IMR-90 (cell line): ENCODE data around the gene SLC13A1. TPM values are rescaled to one million over a fixed set of nuclear protein-coding genes. Genes with fewer than 3 reads are reported as not detected.
A peak's percentile ranks its signal among the peaks of the same experiment; 100 is the strongest.

Experiments
- ATAC-seq: fragments of 200-7000 bp; cut with Tn5 transposase; 2 replicates; pipeline ENCODE4 v1.9.1; 2020; ENCODE audit warnings: low read depth, mild to moderate bottlenecking, moderate library complexity
- Bru-seq: library from RNA; stranded (reverse); fragments of 400-500 nt; gene quantifications from one replicate; lab custom pipeline; 2021; lab: Mats Ljungman, UMichigan
- BruChase-seq, 2 experiments: library from RNA; stranded (reverse); fragments of 400-500 nt; gene quantifications; one replicate each; lab custom pipeline; 2021; lab: Mats Ljungman, UMichigan
- BruUV-seq: library from RNA; stranded (reverse); fragments of 400-500 nt; replicated peaks from 2 replicates; lab custom pipeline; 2021; lab: Mats Ljungman, UMichigan
- CTCF ChIA-PET: fragments of 300-600 bp; formaldehyde crosslinking; extraction: SDS; loops from one replicate; lab custom pipeline; 2021; ENCODE audit warnings: antibody characterized with exemption; lab: Yijun Ruan, JAX
- POLR2A ChIA-PET: fragments of 300-600 bp; sonication (Branson Sonifier 250); formaldehyde crosslinking; loops from one replicate; lab custom pipeline; 2022; ENCODE audit warnings: antibody characterized with exemption; ENCODE audit not compliant: unreplicated experiment; lab: Charles Lee
- DNase-seq: peaks from one replicate; pipeline ENCODE4 v3.0.0; 2013
- H2AFZ ChIP-seq: replicated peaks from 2 replicates; pipeline ENCODE3; 2013; ENCODE audit warnings: low read length, mild to moderate bottlenecking; ENCODE audit not compliant: poor library complexity
- H2AK5ac ChIP-seq: 2 replicates; pipeline ENCODE4 v1.6.1; 2013; ENCODE audit warnings: low read depth, low read length, inconsistent platforms
- H2AK9ac ChIP-seq: replicated peaks from 2 replicates; pipeline ENCODE3; 2013; ENCODE audit warnings: mild to moderate bottlenecking, low read depth, low read length, moderate library complexity; ENCODE audit not compliant: poor library complexity
- H2BK120ac ChIP-seq: 2 replicates; pipeline ENCODE4 v1.6.1; 2013; ENCODE audit warnings: low read depth, low read length, inconsistent platforms
- H2BK15ac ChIP-seq: 3 replicates; pipeline ENCODE4 v1.6.1; 2013; ENCODE audit warnings: low read depth, low read length, inconsistent platforms
- H2BK20ac ChIP-seq: 2 replicates; pipeline ENCODE4 v1.6.1; 2013; ENCODE audit warnings: low read depth, mild to moderate bottlenecking, inconsistent platforms, low read length, moderate library complexity
- H2BK5ac ChIP-seq: 2 replicates; pipeline ENCODE4 v1.6.1; 2013; ENCODE audit warnings: mild to moderate bottlenecking, low read depth, low read length, inconsistent platforms; ENCODE audit not compliant: poor library complexity, severe bottlenecking
- H3K14ac ChIP-seq: replicated peaks from 2 replicates; pipeline ENCODE4 v1.6.1; 2013; ENCODE audit warnings: low read depth, low read length, inconsistent platforms
- H3K18ac ChIP-seq: 2 replicates; pipeline ENCODE4 v1.6.1; 2013; ENCODE audit warnings: low read depth, low read length, control low read depth
- H3K23ac ChIP-seq: 2 replicates; pipeline ENCODE4 v1.6.1; 2013; ENCODE audit warnings: low read depth, low read length, inconsistent platforms
- H3K27ac ChIP-seq: 2 replicates; pipeline ENCODE4 v1.5.1; 2013; ENCODE audit warnings: mild to moderate bottlenecking, control low read depth, low read length; ENCODE audit not compliant: insufficient read depth
- H3K27me3 ChIP-seq: 2 replicates; pipeline ENCODE4 v1.6.1; 2013; ENCODE audit warnings: low read length; ENCODE audit not compliant: control insufficient read depth, insufficient read depth
- H3K36me3 ChIP-seq: 2 replicates; pipeline ENCODE4 v1.6.1; 2013; ENCODE audit warnings: low read length, mixed read lengths; ENCODE audit not compliant: control insufficient read depth, insufficient read depth
- H3K4ac ChIP-seq: 2 replicates; pipeline ENCODE4 v1.6.1; 2013; ENCODE audit warnings: low read depth, low read length, inconsistent platforms
- H3K4me1 ChIP-seq: 2 replicates; pipeline ENCODE4 v1.6.1; 2013; ENCODE audit warnings: low read length, mixed read lengths; ENCODE audit not compliant: control insufficient read depth, insufficient read depth
- H3K4me2 ChIP-seq: 2 replicates; pipeline ENCODE4 v1.6.1; 2013; ENCODE audit warnings: low read depth, mild to moderate bottlenecking, control low read depth, low read length, moderate library complexity
- H3K4me3 ChIP-seq: 2 replicates; pipeline ENCODE4 v1.5.1; 2013; ENCODE audit warnings: low read depth, mild to moderate bottlenecking, control low read depth, low read length, moderate library complexity; ENCODE audit not compliant: insufficient read depth
- H3K56ac ChIP-seq: 2 replicates; pipeline ENCODE4 v1.6.1; 2013; ENCODE audit warnings: low read length, inconsistent platforms; ENCODE audit not compliant: insufficient read depth; ENCODE audit errors: extremely low read depth
- H3K79me1 ChIP-seq, 2 experiments: 2 replicates each; pipeline ENCODE4 v1.6.1; 2013; ENCODE audit warnings: low read length in 2 of 2, inconsistent platforms in 1 of 2, low read depth in 1 of 2
- H3K9ac ChIP-seq: 2 replicates; pipeline ENCODE4 v1.6.1; 2013; ENCODE audit warnings: low read depth, low read length, control low read depth
- H3K9me1 ChIP-seq: 2 replicates; pipeline ENCODE4 v1.6.1; 2013; ENCODE audit warnings: low read length, inconsistent platforms; ENCODE audit not compliant: insufficient read depth
- H3K9me3 ChIP-seq: 2 replicates; pipeline ENCODE4 v1.6.1; 2013; ENCODE audit warnings: low read length; ENCODE audit not compliant: control insufficient read depth, insufficient read depth
- H4K20me1 ChIP-seq: 2 replicates; pipeline ENCODE4 v1.6.1; 2013; ENCODE audit warnings: low read length, inconsistent platforms; ENCODE audit not compliant: insufficient read depth
- H4K5ac ChIP-seq: 2 replicates; pipeline ENCODE4 v1.6.1; 2013; ENCODE audit warnings: mild to moderate bottlenecking, low read depth, low read length, control low read depth
- H4K8ac ChIP-seq, 2 experiments: 2 replicates each; pipeline ENCODE4 v1.6.1; 2013; ENCODE audit warnings: low read depth in 2 of 2, low read length in 2 of 2, control low read depth in 1 of 2, inconsistent platforms in 1 of 2
- H4K91ac ChIP-seq: 2 replicates; pipeline ENCODE4 v1.6.1; 2013; ENCODE audit warnings: low read depth, low read length, inconsistent platforms; ENCODE audit not compliant: insufficient read depth
- FOS ChIP-seq: fragments of 150-350 bp; IDR thresholded peaks from 2 replicates; pipeline ENCODE4 v1.6.1; 2016; ENCODE audit warnings: low read depth, low read length
- POLR2A ChIP-seq: IDR thresholded peaks from 2 replicates; pipeline ENCODE4 v1.6.1; 2012; ENCODE audit warnings: mild to moderate bottlenecking, low read depth, low read length
- RAD21 ChIP-seq: IDR thresholded peaks from 2 replicates; pipeline ENCODE4 v1.6.1; 2012; ENCODE audit warnings: low read length, improper control_type of control experiment
- RFX5 ChIP-seq: IDR thresholded peaks from 2 replicates; pipeline ENCODE4 v1.8.0; 2012; ENCODE audit warnings: low read depth, mild to moderate bottlenecking, low read length, moderate library complexity
- WGBS, 2 experiments: methylation state at CpG; one replicate each; pipeline versions ENCODE4 v1.1.5 to v1.1.7; 2013; ENCODE audit warnings: missing lambda C conversion rate in 2 of 2; ENCODE audit not compliant: insufficient read length in 1 of 2; ENCODE audit errors: extremely low coverage in 2 of 2; 5-methylcytosine and 5-hydroxymethylcytosine counted together
- dilution Hi-C: fragments of 300-500 bp; cut with HindIII; formaldehyde crosslinking; loops from one replicate; pipeline ENCODE4 v1.14.3; 2018; ENCODE audit warnings: low sequenced_read_pairs; ENCODE audit not compliant: unreplicated experiment
- in situ Hi-C: fragments of 300-500 bp; cut with MboI; formaldehyde crosslinking; loops from 3 replicates; pipeline ENCODE4 v1.14.3; 2019; ENCODE audit warnings: low sequenced_read_pairs, inconsistent platforms, mixed read lengths
- intact Hi-C: fragments of 100-400 bp; cut with micrococcal nuclease; formaldehyde crosslinking; loops from 2 replicates; pipeline ENCODE4 v1.10.0; 2022
- long read RNA-seq: library from polyadenylated mRNA; unstranded; transcript quantifications from one replicate; pipeline ENCODE4 v2.0.0, GENCODE V29; 2021; ENCODE audit not compliant: unreplicated experiment
- polyA plus RNA-seq, 3 experiments: library from polyadenylated mRNA; depleted of rRNA; stranded (reverse); fragments of >200 nt; gene quantifications; 2 replicates each; pipeline ENCODE4 v1.2.3, GENCODE V29; 2012; ENCODE audit warnings: low replicate concordance in 1 of 3
- total RNA-seq: library from RNA; depleted of rRNA; stranded (reverse); fragments of >200 nt; gene quantifications from 2 replicates; pipeline ENCODE4 v1.2.3, GENCODE V29; 2012; rRNA removed
- TF ChIP-seq, protein P1 (sequence below): fragments of 150-350 bp; IDR thresholded peaks from 2 replicates; pipeline ENCODE4 v1.6.1; 2016; ENCODE audit warnings: low read depth, mild to moderate bottlenecking, low read length, moderate library complexity, borderline replicate concordance

The SLC13A1 gene, protein sequence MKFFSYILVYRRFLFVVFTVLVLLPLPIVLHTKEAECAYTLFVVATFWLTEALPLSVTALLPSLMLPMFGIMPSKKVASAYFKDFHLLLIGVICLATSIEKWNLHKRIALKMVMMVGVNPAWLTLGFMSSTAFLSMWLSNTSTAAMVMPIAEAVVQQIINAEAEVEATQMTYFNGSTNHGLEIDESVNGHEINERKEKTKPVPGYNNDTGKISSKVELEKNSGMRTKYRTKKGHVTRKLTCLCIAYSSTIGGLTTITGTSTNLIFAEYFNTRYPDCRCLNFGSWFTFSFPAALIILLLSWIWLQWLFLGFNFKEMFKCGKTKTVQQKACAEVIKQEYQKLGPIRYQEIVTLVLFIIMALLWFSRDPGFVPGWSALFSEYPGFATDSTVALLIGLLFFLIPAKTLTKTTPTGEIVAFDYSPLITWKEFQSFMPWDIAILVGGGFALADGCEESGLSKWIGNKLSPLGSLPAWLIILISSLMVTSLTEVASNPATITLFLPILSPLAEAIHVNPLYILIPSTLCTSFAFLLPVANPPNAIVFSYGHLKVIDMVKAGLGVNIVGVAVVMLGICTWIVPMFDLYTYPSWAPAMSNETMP
- not detected in 2 replicates for total RNA-seq
- not detected in 2 replicates for polyA plus RNA-seq (2012; rRNA removed)
- not detected in 2 replicates for polyA plus RNA-seq (2012; cell fraction: cytosol; rRNA removed)
- polyA plus RNA-seq (2012; cell fraction: nucleus; rRNA removed; ENCODE audit: low replicate concordance): not detected in 2 replicates
- Bru-seq, nascent RNA: not detected
- percentile 1 among the genes with signal in this experiment for BruChase-seq, experiment 1, labeled RNA remaining after a 6-hour chase
- not detected for BruChase-seq, experiment 2, labeled RNA remaining after a 2-hour chase
- long read RNA-seq: 0 reads

GRCh38 chr7:123199883-123200282, at the start of gene SLC13A1:
Gene SLC13A1, minus strand, starts transcription at chr7:123199969. Its CDS starts 23 bp downstream, at chr7:123199946.
- no peak within 1 kb of the TSS for H2BK15ac ChIP-seq
- H4K5ac ChIP-seq: no peak within 1 kb of the TSS
- H3K4me1 ChIP-seq: no peaks in the 10 kb centered on the region
- no peak within 1 kb of the TSS for H2AK5ac ChIP-seq
- H3K27ac ChIP-seq: no peak within 1 kb of the TSS
- H3K79me1 ChIP-seq: no peaks in the 10 kb centered on the region
- dilution Hi-C loops: no loop called here
- no TSS peak for BruUV-seq
- no peak within 1 kb of the TSS for H3K9ac ChIP-seq
- no peak within 1 kb of the TSS for H2BK20ac ChIP-seq
- H2BK120ac ChIP-seq: no peak within 1 kb of the TSS
- no peak for DNase-seq
- no peak within 1 kb of the TSS for H2AFZ ChIP-seq
- TF ChIP-seq RAD21: no peak
- no peak for TF ChIP-seq RFX5
- no peak for TF ChIP-seq POLR2A
- TF ChIP-seq FOS: no peak
- TF ChIP-seq, protein P1, sequence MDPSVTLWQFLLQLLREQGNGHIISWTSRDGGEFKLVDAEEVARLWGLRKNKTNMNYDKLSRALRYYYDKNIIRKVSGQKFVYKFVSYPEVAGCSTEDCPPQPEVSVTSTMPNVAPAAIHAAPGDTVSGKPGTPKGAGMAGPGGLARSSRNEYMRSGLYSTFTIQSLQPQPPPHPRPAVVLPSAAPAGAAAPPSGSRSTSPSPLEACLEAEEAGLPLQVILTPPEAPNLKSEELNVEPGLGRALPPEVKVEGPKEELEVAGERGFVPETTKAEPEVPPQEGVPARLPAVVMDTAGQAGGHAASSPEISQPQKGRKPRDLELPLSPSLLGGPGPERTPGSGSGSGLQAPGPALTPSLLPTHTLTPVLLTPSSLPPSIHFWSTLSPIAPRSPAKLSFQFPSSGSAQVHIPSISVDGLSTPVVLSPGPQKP: no peak
- no peaks in the 10 kb centered on the region for H4K20me1 ChIP-seq
- 76% methylated on average over 3 of the region's 4 CpGs; no CpG with 5 or more reads in 1 of the 2 experiments for WGBS, 2 experiments
- no peak within 1 kb of the TSS for H3K14ac ChIP-seq
- in situ Hi-C loops: no loop called here
- H2AK9ac ChIP-seq: no peak within 1 kb of the TSS
- ChIA-PET CTCF (no interaction called here), POLR2A (no interaction called here)
- H3K27me3 ChIP-seq: no peaks in the 10 kb centered on the region
- no peak within 1 kb of the TSS for H3K23ac ChIP-seq
- no peak within 1 kb of the TSS for H3K4me2 ChIP-seq
- H3K4ac ChIP-seq: no peak within 1 kb of the TSS
- H3K9me1 ChIP-seq: no peaks in the 10 kb centered on the region
- no peak within 1 kb of the TSS for H3K56ac ChIP-seq
- no peak within 1 kb of the TSS for H3K4me3 ChIP-seq
- intact Hi-C loops: no loop called here
- H3K18ac ChIP-seq: no peak within 1 kb of the TSS
- H3K9me3 ChIP-seq: peaks cover 6% of the 10 kb centered on the region
- H3K36me3 ChIP-seq: no peaks in the 10 kb centered on the region
- no peak within 1 kb of the TSS for H4K91ac ChIP-seq
- no peak within 1 kb of the TSS for H4K8ac ChIP-seq
- no peak for ATAC-seq
- no peak within 1 kb of the TSS for H2BK5ac ChIP-seq
